B cell (primary cell): ENCODE measurements around the gene PLEKHG3. TPM values are rescaled to one million over a fixed set of nuclear protein-coding genes. Genes with fewer than 3 reads are reported as not detected.

Experiments used
- ATAC-seq: fragments of 200-7000 bp; cut with Tn5 transposase; one replicate; pipeline ENCODE4 v1.10.0; 2021; ENCODE audit warnings: low read depth, mild to moderate bottlenecking, moderate number of reproducible peaks, moderate library complexity
- CTCF ChIA-PET: fragments of 350-600 bp; sonication (Branson Sonifier 250); formaldehyde crosslinking; loops from one replicate; lab custom pipeline; 2021; ENCODE audit warnings: antibody characterized with exemption, inconsistent platforms; lab: Charles Lee
- POLR2A ChIA-PET: fragments of 350-600 bp; sonication (Branson Sonifier 250); formaldehyde crosslinking; loops from one replicate; lab custom pipeline; 2021; ENCODE audit warnings: antibody characterized with exemption; lab: Charles Lee
- DNase-seq: peaks from one replicate; pipeline ENCODE4 v3.0.0; 2013
- H2AFZ ChIP-seq: 2 replicates; pipeline ENCODE4 v1.6.1; 2012; ENCODE audit warnings: mild to moderate bottlenecking, low read depth, low read length; ENCODE audit not compliant: insufficient read depth, poor library complexity, severe bottlenecking
- H3K27ac ChIP-seq, 2 donors: 1 replicate in 1 of 2; 2 replicates in 1 of 2; pipeline ENCODE4 v1.5.1; 2012 to 2013; ENCODE audit warnings: low read length in 2 of 2, mild to moderate bottlenecking in 2 of 2, moderate library complexity in 1 of 2
- H3K27me3 ChIP-seq, 4 experiments: fragments of 200-600 bp in 1 of 4; sonication (generic) in 1 of 4; replicated peaks in 1 of 4; 1 replicate in 2 of 4; 2 replicates in 2 of 4; pipeline versions ENCODE4 v1.6.1 to v1.7.0; 2013 to 2016; ENCODE audit warnings: low read length in 3 of 4, mild to moderate bottlenecking in 2 of 4, mixed read lengths in 1 of 4, moderate library complexity in 1 of 4; ENCODE audit not compliant: insufficient read depth in 4 of 4, control insufficient read depth in 3 of 4; ENCODE audit errors: control extremely low read depth in 1 of 4
- H3K36me3 ChIP-seq, 2 experiments: replicated peaks in 1 of 2; 1 replicate in 1 of 2; 2 replicates in 1 of 2; pipeline versions ENCODE4 v1.6.1 to v1.7.1; 2013; ENCODE audit warnings: low read length in 1 of 2; ENCODE audit not compliant: insufficient read depth in 2 of 2, control insufficient read depth in 1 of 2; ENCODE audit errors: control extremely low read depth in 1 of 2, extremely low read depth in 1 of 2
- H3K4me1 ChIP-seq, 2 donors: fragments of 200-600 bp in 1 of 2; sonication (generic) in 1 of 2; 1 replicate in 1 of 2; 2 replicates in 1 of 2; pipeline versions ENCODE4 v1.5.1 to v1.6.1; 2013 to 2017; ENCODE audit warnings: low read length in 2 of 2; ENCODE audit not compliant: control insufficient read depth in 2 of 2, insufficient read depth in 2 of 2
- H3K4me2 ChIP-seq: replicated peaks from 2 replicates; pipeline ENCODE3; 2012; ENCODE audit warnings: mild to moderate bottlenecking, low read depth, low read length; ENCODE audit not compliant: poor library complexity, severe bottlenecking
- H3K4me3 ChIP-seq, 5 experiments: fragments of 200-600 bp in 1 of 5; sonication (generic) in 1 of 5; 1 replicate in 3 of 5; 2 replicates in 2 of 5; pipeline versions ENCODE4 v1.5.1 to v1.7.0; 2011 to 2016; ENCODE audit warnings: low read length in 4 of 5, mild to moderate bottlenecking in 4 of 5, low read depth in 2 of 5, control low read depth in 1 of 5, moderate library complexity in 1 of 5; ENCODE audit not compliant: insufficient read depth in 1 of 5; ENCODE audit errors: control extremely low read depth in 1 of 5, extremely low read depth in 1 of 5
- H3K79me2 ChIP-seq: fragments of 200-600 bp; sonication (generic); one replicate; pipeline ENCODE4 v1.6.0; 2016; ENCODE audit warnings: low read length; ENCODE audit not compliant: control insufficient read depth, insufficient read depth
- H3K9ac ChIP-seq: fragments of 200-600 bp; sonication (generic); 2 replicates; pipeline ENCODE4 v1.6.1; 2017; ENCODE audit warnings: mild to moderate bottlenecking, low read length, moderate library complexity
- H3K9me3 ChIP-seq, 3 donors: one replicate each; pipeline versions ENCODE4 v1.6.1 to v1.7.1; 2013; ENCODE audit warnings: low read length in 2 of 3; ENCODE audit not compliant: control insufficient read depth in 2 of 3, insufficient read depth in 1 of 3; ENCODE audit errors: control extremely low read depth in 1 of 3
- H4K20me1 ChIP-seq: 2 replicates; pipeline ENCODE4 v1.6.0; 2012; ENCODE audit warnings: mild to moderate bottlenecking, low read length; ENCODE audit not compliant: insufficient read depth, control insufficient read depth, poor library complexity, severe bottlenecking
- H3K27ac Mint-ChIP-seq: one replicate; pipeline ENCODE4 v1.8.0; 2021; ENCODE audit warnings: mixed read lengths
- H3K27me3 Mint-ChIP-seq: one replicate; pipeline ENCODE4 v1.8.0; 2021; ENCODE audit warnings: mixed read lengths
- H3K4me1 Mint-ChIP-seq: one replicate; pipeline ENCODE4 v1.8.0; 2021; ENCODE audit warnings: mixed read lengths
- H3K4me3 Mint-ChIP-seq: one replicate; pipeline ENCODE4 v1.8.0; 2021; ENCODE audit warnings: mixed read lengths
- H3K9me3 Mint-ChIP-seq: one replicate; pipeline ENCODE4 v1.8.0; 2022; ENCODE audit warnings: mixed read lengths; ENCODE audit not compliant: insufficient read depth
- EZH2 ChIP-seq: IDR thresholded peaks from 2 replicates; pipeline ENCODE4 v1.6.1; 2012; ENCODE audit warnings: borderline replicate concordance, low read depth, mild to moderate bottlenecking, moderate library complexity, low read length; ENCODE audit not compliant: insufficient read depth, poor library complexity, severe bottlenecking
- WGBS: methylation state at CpG from one replicate; pipeline ENCODE4 v1.1.5; 2013; ENCODE audit warnings: missing lambda C conversion rate; ENCODE audit not compliant: insufficient coverage; 5-methylcytosine and 5-hydroxymethylcytosine counted together
- intact Hi-C: fragments of 100-400 bp; cut with micrococcal nuclease; formaldehyde crosslinking; loops from one replicate; pipeline ENCODE4 v1.10.0; 2022
- polyA plus RNA-seq: library from polyadenylated mRNA; depleted of rRNA; stranded (reverse); fragments of >200 nt; gene quantifications from 2 replicates; pipeline ENCODE4 v1.2.3, GENCODE V29; 2012
- total RNA-seq, 2 donors: library from RNA; stranded (reverse); fragments of 120-200 nt in 1 of 2; gene quantifications; 1 replicate in 1 of 2; 2 replicates in 1 of 2; pipeline versions ENCODE4 v1.2.3 to v1.2.4, GENCODE V29; 2013 to 2022
- TF ChIP-seq, protein P1 (sequence below): fragments of 200-600 bp; IDR thresholded peaks from one replicate; pipeline ENCODE4 v1.8.0; 2022; ENCODE audit warnings: antibody characterized with exemption, mild to moderate bottlenecking

The PLEKHG3 gene
- total and polyA plus RNA-seq, 2 donors (not counting 1 experiment from before 2014, with no cell fraction given) = 0.12 to 0.25 TPM

GRCh38 chr14:64702493-64703394, 1.5 kb upstream of the PLEKHG3 start:
- H3K9me3 ChIP-seq = peaks cover 0 to 3% (median 0%) of the 10 kb centered on the region in 3 donors
- intact Hi-C loops = no loop called here
- H3K4me1 ChIP-seq = peaks cover 42 to 46% of the 10 kb centered on the region in 2 donors
- H3K4me3 ChIP-seq = peak overlapping the region in 2 of 5 experiments; percentile 1 to 56
- no peaks in the 10 kb centered on the region for H4K20me1 ChIP-seq
- peak overlapping the region; percentile 27 for H3K4me3 Mint-ChIP-seq
- ATAC-seq (no peak), DNase-seq (no peak)
- no peaks in the 10 kb centered on the region for H3K9me3 Mint-ChIP-seq
- H3K4me1 Mint-ChIP-seq = peaks cover 34% of the 10 kb centered on the region
- TF ChIP-seq EZH2 = no peak
- TF ChIP-seq, protein P1, sequence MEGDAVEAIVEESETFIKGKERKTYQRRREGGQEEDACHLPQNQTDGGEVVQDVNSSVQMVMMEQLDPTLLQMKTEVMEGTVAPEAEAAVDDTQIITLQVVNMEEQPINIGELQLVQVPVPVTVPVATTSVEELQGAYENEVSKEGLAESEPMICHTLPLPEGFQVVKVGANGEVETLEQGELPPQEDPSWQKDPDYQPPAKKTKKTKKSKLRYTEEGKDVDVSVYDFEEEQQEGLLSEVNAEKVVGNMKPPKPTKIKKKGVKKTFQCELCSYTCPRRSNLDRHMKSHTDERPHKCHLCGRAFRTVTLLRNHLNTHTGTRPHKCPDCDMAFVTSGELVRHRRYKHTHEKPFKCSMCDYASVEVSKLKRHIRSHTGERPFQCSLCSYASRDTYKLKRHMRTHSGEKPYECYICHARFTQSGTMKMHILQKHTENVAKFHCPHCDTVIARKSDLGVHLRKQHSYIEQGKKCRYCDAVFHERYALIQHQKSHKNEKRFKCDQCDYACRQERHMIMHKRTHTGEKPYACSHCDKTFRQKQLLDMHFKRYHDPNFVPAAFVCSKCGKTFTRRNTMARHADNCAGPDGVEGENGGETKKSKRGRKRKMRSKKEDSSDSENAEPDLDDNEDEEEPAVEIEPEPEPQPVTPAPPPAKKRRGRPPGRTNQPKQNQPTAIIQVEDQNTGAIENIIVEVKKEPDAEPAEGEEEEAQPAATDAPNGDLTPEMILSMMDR = no peak
- ChIA-PET CTCF (no interaction called here), POLR2A (no interaction called here)
- no peak overlapping the region for H3K27ac Mint-ChIP-seq
- H3K79me2 ChIP-seq = no peaks in the 10 kb centered on the region
- H3K27me3 Mint-ChIP-seq = peaks cover 50% of the 10 kb centered on the region
- H3K4me2 ChIP-seq = peak overlapping the region; percentile 88
- H3K27me3 ChIP-seq = peaks cover 0 to 47% (median 30%) of the 10 kb centered on the region in 4 experiments
- H3K27ac ChIP-seq = no peak overlapping the region
- H3K36me3 ChIP-seq = no peaks in the 10 kb centered on the region
- WGBS = 24% methylated on average over 25 of the region's 25 CpGs
- H3K9ac ChIP-seq = no peak overlapping the region
- no peak overlapping the region for H2AFZ ChIP-seq
